K562 (cell line): Measurements from ENCODE around the gene LMLN. TPM values are rescaled to one million over a fixed set of nuclear protein-coding genes. Genes with fewer than 3 reads are reported as not detected.
A peak's percentile ranks its signal among the peaks of the same experiment; 100 is the strongest.

Source experiments
- ATAC-seq: fragments of 200-7000 bp; cut with Tn5 transposase; 3 replicates; pipeline ENCODE4 v1.9.1; 2020; ENCODE audit warnings: moderate library complexity
- BruUV-seq: library from RNA; stranded (reverse); fragments of 400-500 nt; replicated peaks from 2 replicates; lab custom pipeline; 2021; lab: Mats Ljungman, UMichigan
- CTCF ChIA-PET: fragments of 300-600 bp; formaldehyde crosslinking; extraction: SDS; loops from one replicate; lab custom pipeline; 2021; ENCODE audit warnings: low intra/inter-chr PET ratio; lab: Yijun Ruan, JAX
- POLR2A ChIA-PET: fragments of 300-600, 350-650 bp; sonication (Branson Sonifier 250); formaldehyde crosslinking; extraction: SDS; loops from one replicate; lab custom pipeline; 2021; ENCODE audit warnings: antibody characterized with exemption, inconsistent platforms; lab: Yijun Ruan, JAX
- DNase-seq, 4 experiments: peaks; one replicate each; pipeline versions ENCODE4 v3.0.0 to v3.0.0-alpha.2; 2011 to 2018; ENCODE audit warnings: low spot score in 3 of 4, mixed read lengths in 3 of 4; ENCODE audit errors: extremely low read depth in 1 of 4
- FAIRE-seq: peaks from 2 replicates; lab custom pipeline; 2011; peaks lifted over from hg19 to GRCh38; lab: Jason Lieb, UNC
- H2AFZ ChIP-seq: 2 replicates; pipeline ENCODE4 v1.6.0; 2011; ENCODE audit warnings: low read depth, low read length, control low read depth, inconsistent platforms
- H3K27ac ChIP-seq: fragments of 200-600 bp; 3 replicates; pipeline ENCODE4 v1.8.0; 2011; ENCODE audit warnings: low read depth, mild to moderate bottlenecking, control low read depth, inconsistent platforms, low read length, moderate library complexity, mixed read lengths; ENCODE audit errors: extremely low read depth
- H3K27me3 ChIP-seq, 2 experiments: fragments of 300-600 bp in 1 of 2; 2 replicates in 1 of 2; 3 replicates in 1 of 2; pipeline versions ENCODE4 v1.6.0 to v1.8.0; 2011; ENCODE audit warnings: inconsistent platforms in 2 of 2, low read length in 2 of 2, mild to moderate bottlenecking in 1 of 2, mixed read lengths in 1 of 2, moderate library complexity in 1 of 2; ENCODE audit not compliant: control insufficient read depth in 2 of 2, insufficient read depth in 2 of 2
- H3K36me3 ChIP-seq: fragments of 300-600 bp; 3 replicates; pipeline ENCODE4 v1.8.0; 2011; ENCODE audit warnings: mild to moderate bottlenecking, low read length, inconsistent platforms; ENCODE audit not compliant: control insufficient read depth, insufficient read depth
- H3K4me1 ChIP-seq, 2 experiments: fragments of 200-600 bp in 1 of 2; replicated peaks in 1 of 2; 2 replicates in 1 of 2; 3 replicates in 1 of 2; pipeline versions ENCODE4 v1.5.1 to v1.8.0; 2011; ENCODE audit warnings: inconsistent platforms in 2 of 2, low read length in 2 of 2, mild to moderate bottlenecking in 1 of 2, mixed read lengths in 1 of 2, moderate library complexity in 1 of 2; ENCODE audit not compliant: control insufficient read depth in 2 of 2, insufficient read depth in 2 of 2
- H3K4me2 ChIP-seq: 2 replicates; pipeline ENCODE4 v1.6.1; 2011; ENCODE audit warnings: low read length, control low read depth, inconsistent platforms, mixed read lengths; ENCODE audit not compliant: insufficient read depth
- H3K4me3 ChIP-seq: fragments of 200-600 bp; sonication (generic), shearing (Covaris generic); 2 replicates; pipeline ENCODE4 v1.5.1; 2016; ENCODE audit warnings: control low read depth, inconsistent platforms
- H3K79me2 ChIP-seq: fragments of 200-600 bp; 3 replicates; pipeline ENCODE4 v1.8.0; 2011; ENCODE audit warnings: low read length, inconsistent platforms; ENCODE audit not compliant: control insufficient read depth, insufficient read depth
- H3K9ac ChIP-seq, 2 experiments: 2 replicates each; pipeline versions ENCODE4 v1.6.0 to v1.6.1; 2011; ENCODE audit warnings: low read depth in 2 of 2, low read length in 2 of 2, control low read depth in 1 of 2, inconsistent platforms in 1 of 2, mild to moderate bottlenecking in 1 of 2, mixed read lengths in 1 of 2; ENCODE audit not compliant: insufficient read depth in 1 of 2
- H3K9me1 ChIP-seq: one replicate; pipeline ENCODE4 v1.6.0; 2011; ENCODE audit warnings: inconsistent platforms, mild to moderate bottlenecking, low read length, moderate library complexity; ENCODE audit not compliant: control insufficient read depth, insufficient read depth
- H3K9me3 ChIP-seq: replicated peaks from 2 replicates; pipeline ENCODE4 v1.5.1; 2011; ENCODE audit warnings: low read depth, low read length, inconsistent platforms; ENCODE audit not compliant: control insufficient read depth, insufficient read depth
- H4K20me1 ChIP-seq: replicated peaks from 2 replicates; pipeline ENCODE4 v1.6.1; 2011; ENCODE audit warnings: low read length, inconsistent platforms, mixed read lengths; ENCODE audit not compliant: control insufficient read depth, insufficient read depth
- ETV6 ChIP-seq, 3 experiments: fragments of 150-350 bp in 1 of 3; sonication (generic) in 1 of 3; formaldehyde crosslinking in 1 of 3; IDR thresholded peaks; 2 replicates each; pipeline versions ENCODE4 v1.6.1 to v1.8.0; 2014 to 2022; ENCODE audit warnings: borderline replicate concordance in 2 of 3, low read depth in 2 of 3, antibody characterized with exemption in 1 of 3, low read length in 1 of 3, mild to moderate bottlenecking in 1 of 3, missing genetic modification reagents in 1 of 3
- FOXJ2 ChIP-seq: fragments of 200-800 bp; sonication (Bioruptor generic); IDR thresholded peaks from 2 replicates; pipeline ENCODE4 v1.6.1; 2016; ENCODE audit warnings: missing genetic modification characterization, missing compliant biosample characterization
- NFIC ChIP-seq: fragments of 450-650 bp; IDR thresholded peaks from 2 replicates; pipeline ENCODE4 v1.6.1; 2017; ENCODE audit warnings: mild to moderate bottlenecking, inconsistent platforms
- PBX2 ChIP-seq, 2 experiments: IDR thresholded peaks in 1 of 2; conservative IDR thresholded peaks in 1 of 2; 2 replicates each; pipeline ENCODE4 v1.6.1; 2016; ENCODE audit warnings: low read depth in 2 of 2, mild to moderate bottlenecking in 1 of 2, missing compliant biosample characterization in 1 of 2, missing genetic modification characterization in 1 of 2, moderate library complexity in 1 of 2
- RFX1 ChIP-seq: fragments of 450-650 bp; IDR thresholded peaks from 2 replicates; pipeline ENCODE4 v1.6.1; 2016; ENCODE audit warnings: mild to moderate bottlenecking, moderate library complexity
- SIX5 ChIP-seq, 2 experiments: IDR thresholded peaks; 2 replicates each; pipeline ENCODE4 v1.6.1; 2011; ENCODE audit warnings: low read length in 2 of 2, borderline replicate concordance in 1 of 2, low read depth in 1 of 2, mild to moderate bottlenecking in 1 of 2, moderate library complexity in 1 of 2; ENCODE audit not compliant: insufficient read depth in 1 of 2
- ZNF253 ChIP-seq: fragments of 250-450 bp; sonication (Bioruptor Pico); conservative IDR thresholded peaks from 2 replicates; pipeline ENCODE4 v1.6.1; 2021; ENCODE audit warnings: mild to moderate bottlenecking
- ZNF449 ChIP-seq: fragments of 250-450 bp; sonication (Bioruptor Pico); IDR thresholded peaks from 2 replicates; pipeline ENCODE4 v1.8.0; 2022; ENCODE audit warnings: moderate library complexity, mild to moderate bottlenecking, inconsistent platforms
- WGBS: fragments of 100-300 bp; shearing (Covaris generic); methylation state at CpG from one replicate; pipeline ENCODE4 v1.1.6; 2016; ENCODE audit warnings: low coverage, mixed read lengths; ENCODE audit not compliant: insufficient coverage; ENCODE audit errors: missing lambda C conversion rate; 5-methylcytosine and 5-hydroxymethylcytosine counted together
- in situ Hi-C: fragments of 300-500 bp; cut with MboI; formaldehyde crosslinking; loops from 4 replicates; pipeline ENCODE4 v1.15.0; 2018; ENCODE audit warnings: inconsistent platforms, mixed read lengths
- intact Hi-C: fragments of 100-400 bp; cut with micrococcal nuclease; formaldehyde crosslinking; loops from 2 replicates; pipeline ENCODE4 v1.14.2; 2022
- polyA plus RNA-seq, 8 experiments: library from polyadenylated mRNA; depleted of rRNA in 4 of 8; stranded (reverse) in 5 of 8; unstranded in 3 of 8; fragments of >200 nt; fragmentation: Nextera tagmentation in 2 of 8; fragmentation: Illumina TruSeq in 1 of 8; extraction: Ambion mirVana in 2 of 8; extraction: Trizol in 1 of 8; gene quantifications; 2 replicates each; pipeline versions ENCODE4 v1.2.1 to v1.2.3, GENCODE V29; 2011 to 2014; ENCODE audit warnings: inconsistent platforms in 1 of 8, missing spikeins in 1 of 8
- total RNA-seq, 7 experiments: library from RNA; depleted of rRNA in 6 of 7; stranded (reverse); fragments of >200 nt in 6 of 7; fragmentation: Illumina TruSeq in 2 of 7; extraction: Trizol in 2 of 7; gene quantifications; 2 replicates each; pipeline versions ENCODE4 v1.2.1 to v1.2.3, GENCODE V29; 2011 to 2021; ENCODE audit warnings: low replicate concordance in 1 of 7

LMLN gene
- total and polyA plus RNA-seq, 9 of the 15 experiments (the other 6 are each of a cell fraction or from before 2014, with no cell fraction given): 2.2 to 15.9 (median 6.9) TPM

GRCh38 chr3:198071602-198072287, 111.7 kb downstream of the LMLN start (continued):
- TF ChIP-seq SIX5 (IDR thresholded peaks at IDR 0.05; ENCODE audit: borderline replicate concordance in 1 of 2, insufficient read depth in 1 of 2, low read depth in 1 of 2, low read length in 2 of 2): no peak

- peaks cover 16% of the 10 kb centered on the region for H3K79me2 ChIP-seq
- H4K20me1 ChIP-seq: no peaks in the 10 kb centered on the region
- peak in 1 of 4 experiments; percentile 51 for DNase-seq
- no peaks in the 10 kb centered on the region for H3K9me1 ChIP-seq
- no peak for ATAC-seq
- no peak overlapping the region for H3K4me2 ChIP-seq
- TF ChIP-seq FOXJ2 (tag): peak; percentile 81; the same call in 1 of the 2 replicates
- no peak for TF ChIP-seq ZNF449 (CRISPR knock-in tag)
- TF ChIP-seq RFX1: peak; percentile 25; the same call in 1 of the 2 replicates
- TF ChIP-seq PBX2 (CRISPR knock-in tag; IDR thresholded peaks at IDR 0.05; ENCODE audit: low read depth): no peak
- 0 out of 2 replicates have a peak, but pooled peaks have one; percentile 14 for TF ChIP-seq PBX2 (tag; conservative IDR thresholded peaks at IDR 0.05; ENCODE audit: low read depth)
- peak; percentile 79 for TF ChIP-seq NFIC
- no peak for TF ChIP-seq ZNF253
- no peak for TF ChIP-seq ETV6 (IDR thresholded peaks at IDR 0.05; ENCODE audit: borderline replicate concordance in 1 of 2, low read depth in 2 of 2, low read length in 1 of 2)
- TF ChIP-seq ETV6 (CRISPR knock-in tag; IDR thresholded peaks at IDR 0.05; ENCODE audit: borderline replicate concordance): no peak
- TF ChIP-seq, all 486 proteins: peak for 4
- peak; percentile 46 for FAIRE-seq
- peak overlapping the region; percentile 22 for H2AFZ ChIP-seq
- H3K4me3 ChIP-seq: no peak overlapping the region
- CTCF ChIA-PET: interaction anchor here (1.1 to 1.3 kb wide), 2 partner anchors 91 to 171 kb away, joined by 3 to 5 read pairs; no protein-coding TSS in a partner anchor
- H3K27me3 ChIP-seq: no peaks in the 10 kb centered on the region
- peaks cover 12% of the 10 kb centered on the region for H3K36me3 ChIP-seq
- in situ Hi-C loops: no loop called here
- H3K4me1 ChIP-seq: peaks cover 9 to 19% of the 10 kb centered on the region in 2 experiments
- peak overlapping the region; percentile 9; the same call in 1 of the 3 replicates for H3K27ac ChIP-seq
- POLR2A ChIA-PET: interaction anchor here (0.6 to 2.7 kb wide), 4 partner anchors 11 to 313 kb away, joined by 3 to 13 read pairs (median 4); no protein-coding TSS in a partner anchor
- no TSS peak for BruUV-seq
- 33% methylated on average over 8 of the region's 8 CpGs for WGBS
- intact Hi-C loops: loop anchor here (5.0 kb wide), 2 partner anchors 115 to 170 kb away; partner anchors contain the start of gene LMLN
- H3K9ac ChIP-seq: no peak overlapping the region
- no peaks in the 10 kb centered on the region for H3K9me3 ChIP-seq
Observed at GRCh38 chr3:198076722-198077308, 116.8 kb downstream of the LMLN start.
